Mesenchymal stem cell (in vitro differentiated cells and primary cell): ENCODE data around the gene EEFSEC.
A peak's percentile ranks its signal among the peaks of the same experiment; 100 is the strongest.

ENCODE experiments used
- DNase-seq: peaks from one replicate; pipeline ENCODE4 v3.0.0-alpha.2; 2013
- H2AFZ ChIP-seq: one replicate; pipeline ENCODE4 v1.6.1; 2013; ENCODE audit warnings: low read depth, mild to moderate bottlenecking, control low read depth, inconsistent platforms, low read length, moderate library complexity
- H2AK5ac ChIP-seq: 2 replicates; pipeline ENCODE4 v1.6.1; 2013; ENCODE audit warnings: low read length, moderate library complexity, mild to moderate bottlenecking, inconsistent platforms; ENCODE audit not compliant: severe bottlenecking
- H2BK120ac ChIP-seq: one replicate; pipeline ENCODE4 v1.6.1; 2013; ENCODE audit warnings: low read depth, mild to moderate bottlenecking, inconsistent platforms, low read length, moderate library complexity
- H2BK12ac ChIP-seq, 2 experiments: one replicate each; pipeline ENCODE4 v1.6.1; 2013; ENCODE audit warnings: inconsistent platforms in 2 of 2, low read length in 2 of 2, mild to moderate bottlenecking in 2 of 2, moderate library complexity in 2 of 2, control low read depth in 1 of 2
- H2BK15ac ChIP-seq: one replicate; pipeline ENCODE4 v1.6.1; 2013; ENCODE audit warnings: mild to moderate bottlenecking, low read depth, inconsistent platforms; ENCODE audit not compliant: poor library complexity, severe bottlenecking
- H2BK5ac ChIP-seq: 2 replicates; pipeline ENCODE4 v1.6.1; 2013; ENCODE audit warnings: low read depth, mild to moderate bottlenecking, low read length, control low read depth, inconsistent platforms; ENCODE audit not compliant: poor library complexity, severe bottlenecking
- H3K14ac ChIP-seq, 2 experiments: one replicate each; pipeline ENCODE4 v1.6.1; 2013; ENCODE audit warnings: inconsistent platforms in 2 of 2, low read length in 2 of 2, control low read depth in 1 of 2, mild to moderate bottlenecking in 1 of 2, moderate library complexity in 1 of 2
- H3K18ac ChIP-seq, 2 experiments: one replicate each; pipeline ENCODE4 v1.6.1; 2013; ENCODE audit warnings: inconsistent platforms in 2 of 2, low read length in 2 of 2, control low read depth in 1 of 2, low read depth in 1 of 2, mild to moderate bottlenecking in 1 of 2
- H3K23ac ChIP-seq, 2 experiments: one replicate each; pipeline ENCODE4 v1.6.1; 2013; ENCODE audit warnings: inconsistent platforms in 2 of 2, low read length in 2 of 2, mild to moderate bottlenecking in 2 of 2, moderate library complexity in 2 of 2, control low read depth in 1 of 2
- H3K27ac ChIP-seq: 2 replicates; pipeline ENCODE4 v1.5.1; 2013; ENCODE audit warnings: mild to moderate bottlenecking, moderate library complexity, low read length, control low read depth, inconsistent platforms; ENCODE audit not compliant: poor library complexity, severe bottlenecking
- H3K27me3 ChIP-seq, 2 experiments: 2 replicates each; pipeline versions ENCODE4 v1.6.1 to v1.7.0; 2013; ENCODE audit warnings: low read length in 2 of 2, mild to moderate bottlenecking in 2 of 2, moderate library complexity in 2 of 2, control low read depth in 1 of 2, inconsistent platforms in 1 of 2; ENCODE audit not compliant: control insufficient read depth in 1 of 2, insufficient read depth in 1 of 2
- H3K36me3 ChIP-seq, 2 experiments: 2 replicates each; pipeline versions ENCODE4 v1.6.1 to v1.7.0; 2013; ENCODE audit warnings: low read length in 2 of 2, control low read depth in 1 of 2, inconsistent platforms in 1 of 2, low read depth in 1 of 2, mild to moderate bottlenecking in 1 of 2; ENCODE audit not compliant: insufficient read depth in 2 of 2, control insufficient read depth in 1 of 2
- H3K4ac ChIP-seq, 2 experiments: one replicate each; pipeline ENCODE4 v1.6.1; 2013; ENCODE audit warnings: inconsistent platforms in 2 of 2, low read length in 2 of 2, mild to moderate bottlenecking in 2 of 2, moderate library complexity in 2 of 2, control low read depth in 1 of 2, low read depth in 1 of 2
- H3K4me1 ChIP-seq: 2 replicates; pipeline ENCODE4 v1.6.1; 2013; ENCODE audit warnings: low read depth, low read length, control low read depth; ENCODE audit not compliant: control insufficient read depth, insufficient read depth
- H3K4me2 ChIP-seq: 2 replicates; pipeline ENCODE4 v1.6.1; 2013; ENCODE audit warnings: low read length, mild to moderate bottlenecking, inconsistent platforms; ENCODE audit not compliant: poor library complexity, severe bottlenecking
- H3K4me3 ChIP-seq, 2 experiments: 2 replicates each; pipeline versions ENCODE4 v1.5.1 to v1.7.0; 2013; ENCODE audit warnings: low read length in 2 of 2, mild to moderate bottlenecking in 2 of 2, control low read depth in 1 of 2, low read depth in 1 of 2; ENCODE audit not compliant: insufficient read depth in 1 of 2
- H3K79me1 ChIP-seq: replicated peaks from 2 replicates; pipeline ENCODE4 v1.6.1; 2013; ENCODE audit warnings: mild to moderate bottlenecking, control low read depth, low read length, inconsistent platforms; ENCODE audit not compliant: poor library complexity, severe bottlenecking
- H3K9ac ChIP-seq: 2 replicates; pipeline ENCODE4 v1.7.0; 2013; ENCODE audit warnings: mild to moderate bottlenecking, low read length, moderate library complexity
- H3K9me3 ChIP-seq: 2 replicates; pipeline ENCODE4 v1.7.0; 2013; ENCODE audit warnings: mild to moderate bottlenecking, low read length; ENCODE audit not compliant: control insufficient read depth
- H4K8ac ChIP-seq: one replicate; pipeline ENCODE4 v1.6.1; 2013; ENCODE audit warnings: inconsistent platforms, mild to moderate bottlenecking, low read length, moderate library complexity
- H4K91ac ChIP-seq: one replicate; pipeline ENCODE4 v1.6.1; 2013; ENCODE audit warnings: mild to moderate bottlenecking, low read length, inconsistent platforms
- WGBS: methylation state at CpG from one replicate; pipeline ENCODE4 v1.1.7; 2013; ENCODE audit warnings: mixed read lengths; 5-methylcytosine and 5-hydroxymethylcytosine counted together

The EEFSEC gene

GRCh38 chr3:128357538-128357937 lies 204.3 kb downstream of the EEFSEC start:
- Histone ChIP-seq H4K8ac (no peak overlapping the region), H2AK5ac (no peak overlapping the region), H2BK5ac (no peak overlapping the region), H3K23ac (no peak overlapping the region), H2BK15ac (peak overlapping the region; percentile 29), H3K4me2 (no peak overlapping the region), H4K91ac (no peak overlapping the region), H2BK12ac (no peak overlapping the region), H3K9ac (no peak overlapping the region), H3K9me3 (no peaks in the 10 kb centered on the region), H2BK120ac (no peak overlapping the region), H3K18ac (no peak overlapping the region), H3K4me3 (no peak overlapping the region), H2AFZ (no peak overlapping the region), H3K4ac (no peak overlapping the region), H3K4me1 (peaks cover 31% of the 10 kb centered on the region), H3K79me1 (no peaks in the 10 kb centered on the region), H3K14ac (peak overlapping the region in 1 of 2 experiments; percentile 6), H3K27me3 (peaks cover 0 to 4% of the 10 kb centered on the region in 2 experiments), H3K36me3 (peaks cover 0 to 5% of the 10 kb centered on the region in 2 experiments), H3K27ac (no peak overlapping the region)
- WGBS, result 98% methylated on average over 6 of the region's 6 CpGs
- no peak for DNase-seq

GRCh38 chr3:128358156-128358895 lies 205.0 kb downstream of the EEFSEC start:
- Histone ChIP-seq H3K27me3 (peaks cover 0 to 4% of the 10 kb centered on the region in 2 experiments), H3K23ac (no peak overlapping the region), H3K4me3 (no peak overlapping the region), H3K9ac (no peak overlapping the region), H2AK5ac (no peak overlapping the region), H3K4ac (no peak overlapping the region), H2BK12ac (no peak overlapping the region), H3K4me1 (peaks cover 31% of the 10 kb centered on the region), H3K36me3 (peaks cover 0 to 9% of the 10 kb centered on the region in 2 experiments), H2BK5ac (no peak overlapping the region), H3K18ac (peak overlapping the region in 1 of 2 experiments; percentile 11), H3K9me3 (no peaks in the 10 kb centered on the region), H4K8ac (no peak overlapping the region), H2AFZ (no peak overlapping the region), H2BK120ac (no peak overlapping the region), H3K79me1 (no peaks in the 10 kb centered on the region), H4K91ac (no peak overlapping the region), H3K14ac (no peak overlapping the region), H3K27ac (no peak overlapping the region), H2BK15ac (no peak overlapping the region), H3K4me2 (no peak overlapping the region)
- WGBS, result 91% methylated on average over 16 of the region's 17 CpGs
- DNase-seq, result no peak

GRCh38 chr3:128359060-128359664 lies 205.9 kb downstream of the EEFSEC start:
- Histone ChIP-seq H3K27me3 (peaks cover 0 to 6% of the 10 kb centered on the region in 2 experiments), H3K27ac (no peak overlapping the region), H4K91ac (no peak overlapping the region), H2AFZ (no peak overlapping the region), H3K4me1 (peaks cover 23% of the 10 kb centered on the region), H3K79me1 (no peaks in the 10 kb centered on the region), H3K9me3 (no peaks in the 10 kb centered on the region), H2BK120ac (no peak overlapping the region), H3K4me3 (no peak overlapping the region), H2BK5ac (no peak overlapping the region), H3K9ac (no peak overlapping the region), H2BK12ac (no peak overlapping the region), H3K4ac (no peak overlapping the region), H2BK15ac (no peak overlapping the region), H4K8ac (no peak overlapping the region), H2AK5ac (no peak overlapping the region), H3K36me3 (peaks cover 0 to 9% of the 10 kb centered on the region in 2 experiments), H3K23ac (no peak overlapping the region), H3K14ac (no peak overlapping the region), H3K4me2 (no peak overlapping the region), H3K18ac (no peak overlapping the region)
- no peak for DNase-seq
- 90% methylated on average over 5 of the region's 6 CpGs for WGBS

GRCh38 chr3:128359846-128360642 lies 206.8 kb downstream of the EEFSEC start:
- H2BK12ac ChIP-seq, result peak overlapping the region in 1 of 2 experiments; percentile 79
- peaks cover 19% of the 10 kb centered on the region for H3K4me1 ChIP-seq
- no peak overlapping the region for H3K4me3 ChIP-seq
- H3K79me1 ChIP-seq, result no peaks in the 10 kb centered on the region
- no peak overlapping the region for H3K4me2 ChIP-seq
- no peak for DNase-seq
- H2BK120ac ChIP-seq, result no peak overlapping the region
- no peak overlapping the region for H2AK5ac ChIP-seq
- H4K91ac ChIP-seq, result no peak overlapping the region
- no peak overlapping the region for H3K9ac ChIP-seq
- H3K23ac ChIP-seq, result no peak overlapping the region
- no peaks in the 10 kb centered on the region for H3K9me3 ChIP-seq
- H3K36me3 ChIP-seq, result peaks cover 0 to 13% of the 10 kb centered on the region in 2 experiments
- no peak overlapping the region for H3K4ac ChIP-seq
- WGBS, result 73% methylated on average over 8 of the region's 8 CpGs
- peak overlapping the region in 1 of 2 experiments; percentile 9 for H3K14ac ChIP-seq
- peak overlapping the region; percentile 0 to 54 for H3K18ac ChIP-seq
- no peak overlapping the region for H2BK15ac ChIP-seq
- H3K27me3 ChIP-seq, result peaks cover 0 to 8% of the 10 kb centered on the region in 2 experiments
- no peak overlapping the region for H4K8ac ChIP-seq
- H3K27ac ChIP-seq, result no peak overlapping the region
- no peak overlapping the region for H2BK5ac ChIP-seq
- H2AFZ ChIP-seq, result no peak overlapping the region
